Measurements from ENCODE around the gene SSX2IP. TPM values are rescaled to one million over a fixed set of nuclear protein-coding genes. Genes with fewer than 3 reads are reported as not detected.

The SSX2IP gene
- polyA plus RNA-seq, 1 experiment = 6.5 TPM

- CTCF ChIA-PET = interaction anchor here (0.5 to 8.9 kb wide), 37 partner anchors 8 to 1700 kb away, joined by 3 to 128 read pairs (median 4); partner anchors contain the start of genes CTBS, GNG5 and SPATA1
- Histone ChIP-seq H3K4me3 (ENCODE audit: low read depth, low read length) (peak overlapping the region; percentile 43), H3K27me3 (ENCODE audit: control insufficient read depth, insufficient read depth, low read length) (no peaks in the 10 kb centered on the region), H3K36me3 (ENCODE audit: control insufficient read depth, insufficient read depth, low read length) (no peaks in the 10 kb centered on the region)
- TF ChIP-seq, protein P1, sequence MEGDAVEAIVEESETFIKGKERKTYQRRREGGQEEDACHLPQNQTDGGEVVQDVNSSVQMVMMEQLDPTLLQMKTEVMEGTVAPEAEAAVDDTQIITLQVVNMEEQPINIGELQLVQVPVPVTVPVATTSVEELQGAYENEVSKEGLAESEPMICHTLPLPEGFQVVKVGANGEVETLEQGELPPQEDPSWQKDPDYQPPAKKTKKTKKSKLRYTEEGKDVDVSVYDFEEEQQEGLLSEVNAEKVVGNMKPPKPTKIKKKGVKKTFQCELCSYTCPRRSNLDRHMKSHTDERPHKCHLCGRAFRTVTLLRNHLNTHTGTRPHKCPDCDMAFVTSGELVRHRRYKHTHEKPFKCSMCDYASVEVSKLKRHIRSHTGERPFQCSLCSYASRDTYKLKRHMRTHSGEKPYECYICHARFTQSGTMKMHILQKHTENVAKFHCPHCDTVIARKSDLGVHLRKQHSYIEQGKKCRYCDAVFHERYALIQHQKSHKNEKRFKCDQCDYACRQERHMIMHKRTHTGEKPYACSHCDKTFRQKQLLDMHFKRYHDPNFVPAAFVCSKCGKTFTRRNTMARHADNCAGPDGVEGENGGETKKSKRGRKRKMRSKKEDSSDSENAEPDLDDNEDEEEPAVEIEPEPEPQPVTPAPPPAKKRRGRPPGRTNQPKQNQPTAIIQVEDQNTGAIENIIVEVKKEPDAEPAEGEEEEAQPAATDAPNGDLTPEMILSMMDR (IDR thresholded peaks at IDR 0.05; ENCODE audit: insufficient read depth, low read depth, low read length) = peak; percentile 80
- POLR2A ChIA-PET = interaction anchor here (1.3 kb wide), 1 partner anchor 30 kb away, joined by 3 read pairs; the partner anchor contains the start of gene CTBS
- DNase-seq (ENCODE audit: low read depth) = peak; percentile 77
Observed at GRCh38 chr1:84603941-84604830, 86.1 kb downstream of the SSX2IP start.

- no peaks in the 10 kb centered on the region for H3K36me3 ChIP-seq (ENCODE audit: control insufficient read depth, insufficient read depth, low read length)
- CTCF ChIA-PET = interaction anchor here (0.5 to 8.9 kb wide), 19 partner anchors 9 to 1699 kb away, joined by 3 to 128 read pairs (median 4); partner anchors contain the start of genes GNG5 and SPATA1
- H3K4me3 ChIP-seq (ENCODE audit: low read depth, low read length) = peak overlapping the region; percentile 43; the same call in 1 of the 2 replicates
- POLR2A ChIA-PET = interaction anchor here (1.3 kb wide), 1 partner anchor 29 kb away, joined by 3 read pairs; the partner anchor contains the start of gene CTBS
- TF ChIP-seq, protein P1 (IDR thresholded peaks at IDR 0.05; ENCODE audit: insufficient read depth, low read depth, low read length) = no peak
- DNase-seq (ENCODE audit: low read depth) = no peak
- no peaks in the 10 kb centered on the region for H3K27me3 ChIP-seq (ENCODE audit: control insufficient read depth, insufficient read depth, low read length)
Observed at GRCh38 chr1:84603223-84603622, 87.0 kb downstream of the SSX2IP start.

DNA sequence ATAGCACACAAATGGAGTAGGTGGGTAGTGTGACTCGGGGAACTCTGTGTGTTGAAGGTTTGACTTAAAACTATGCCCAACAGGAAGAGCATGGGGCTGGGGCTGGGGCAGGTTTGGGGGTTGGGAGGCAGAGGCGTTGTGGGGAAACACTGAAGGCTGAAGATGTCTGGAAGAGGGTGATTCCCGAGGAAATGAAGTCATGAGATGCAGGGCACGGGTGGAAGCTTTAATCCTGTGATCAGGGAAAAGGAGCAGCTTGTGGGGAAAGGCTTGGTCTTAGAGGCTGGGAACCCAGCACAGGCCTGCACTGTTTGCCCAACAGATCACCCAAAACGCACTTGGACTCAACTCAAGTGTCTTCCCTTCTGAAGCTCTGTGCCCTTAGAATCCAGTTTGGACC is 89.5 kb downstream of the SSX2IP start:
- ChIA-PET POLR2A (no interaction called here), CTCF (interaction anchor here (1.1 to 8.9 kb wide), 4 partner anchors 10 to 159 kb away, joined by 3 to 128 read pairs (median 4); no protein-coding TSS in a partner anchor)
- TF ChIP-seq, protein P1 (IDR thresholded peaks at IDR 0.05; ENCODE audit: insufficient read depth, low read depth, low read length) = no peak
- H3K36me3 ChIP-seq (ENCODE audit: control insufficient read depth, insufficient read depth, low read length) = no peaks in the 10 kb centered on the region
- H3K4me3 ChIP-seq (ENCODE audit: low read depth, low read length) = no peak overlapping the region
- no peaks in the 10 kb centered on the region for H3K27me3 ChIP-seq (ENCODE audit: control insufficient read depth, insufficient read depth, low read length)
- DNase-seq (ENCODE audit: low read depth) = no peak

- TF ChIP-seq, protein P1 (IDR thresholded peaks at IDR 0.05; ENCODE audit: insufficient read depth, low read depth, low read length) = no peak
- Histone ChIP-seq H3K4me3 (ENCODE audit: low read depth, low read length) (no peak overlapping the region), H3K27me3 (ENCODE audit: control insufficient read depth, insufficient read depth, low read length) (no peaks in the 10 kb centered on the region), H3K36me3 (ENCODE audit: control insufficient read depth, insufficient read depth, low read length) (no peaks in the 10 kb centered on the region)
- POLR2A ChIA-PET = no interaction called here
- peak; percentile 63 for DNase-seq (ENCODE audit: low read depth)
- CTCF ChIA-PET = interaction anchor here (1.4 to 8.9 kb wide), 3 partner anchors 93 to 158 kb away, joined by 4 to 128 read pairs (median 5); partner anchors contain the start of genes GNG5 and SPATA1
Observed at GRCh38 chr1:84598846-84599741, 91.2 kb downstream of the SSX2IP start.

Data from BJ (cell line).